ENCODE data around the gene FOXC1. TPM values are rescaled to one million over a fixed set of nuclear protein-coding genes. Genes with fewer than 3 reads are reported as not detected.

FOXC1 gene
- polyA plus RNA-seq, 1 donor from 2014 or later: 0.09 TPM

- H3K9me2 ChIP-seq (ENCODE audit: insufficient read depth, low read length): no peaks in the 10 kb centered on the region
- no peaks in the 10 kb centered on the region for H3K79me2 ChIP-seq (replicated peaks; ENCODE audit: insufficient read depth, low read length)
- no peak overlapping the region for H2AFZ ChIP-seq (ENCODE audit: low read depth, low read length)
- H3K27me3 ChIP-seq (ENCODE audit: insufficient read depth, low read depth, low read length): peaks cover 93% of the 10 kb centered on the region
- TF ChIP-seq RAD21 (conservative IDR thresholded peaks at IDR 0.05): no peak
- peak; percentile 85 for TF ChIP-seq EZH2 (IDR thresholded peaks at IDR 0.05; ENCODE audit: borderline replicate concordance, insufficient read depth, low read length, poor library complexity, severe bottlenecking)
- no peak for TF ChIP-seq POLR2AphosphoS5 (IDR thresholded peaks at IDR 0.05)
- TF ChIP-seq SMC3 (conservative IDR thresholded peaks at IDR 0.05; ENCODE audit: poor library complexity): no peak
- no peak for TF ChIP-seq EP300 (conservative IDR thresholded peaks at IDR 0.05; ENCODE audit: poor library complexity, severe bottlenecking)
- no peak for TF ChIP-seq REST (IDR thresholded peaks at IDR 0.05; ENCODE audit: borderline replicate concordance)
- TF ChIP-seq CTCF (IDR thresholded peaks at IDR 0.05; ENCODE audit: poor library complexity, severe bottlenecking): no peak
- H3K9ac ChIP-seq (ENCODE audit: low read length): no peak overlapping the region
- no peaks in the 10 kb centered on the region for H3F3A ChIP-seq (ENCODE audit: insufficient read depth, low read length, poor library complexity, severe bottlenecking)
- no peaks in the 10 kb centered on the region for H3K36me3 ChIP-seq (ENCODE audit: insufficient read depth, low read length)
- no peak overlapping the region for H3K27ac ChIP-seq (ENCODE audit: low read length)
- H3K4me2 ChIP-seq (ENCODE audit: low read length): no peak overlapping the region
- H3K9me3 ChIP-seq (ENCODE audit: low read length): no peaks in the 10 kb centered on the region
- no peak overlapping the region for H3K4me3 ChIP-seq (ENCODE audit: low read length)
- no peaks in the 10 kb centered on the region for H4K20me1 ChIP-seq (ENCODE audit: insufficient read depth)
These were observed 4.2 kb downstream of the FOXC1 start for GRCh38 chr6:1613688-1614447.

- Histone ChIP-seq H3K79me2 (replicated peaks; ENCODE audit: insufficient read depth, low read length) (no peaks in the 10 kb centered on the region), H3K9me2 (ENCODE audit: insufficient read depth, low read length) (no peaks in the 10 kb centered on the region), H4K20me1 (ENCODE audit: insufficient read depth) (no peaks in the 10 kb centered on the region), H3K27me3 (ENCODE audit: insufficient read depth, low read depth, low read length) (peaks cover 94% of the 10 kb centered on the region), H3K4me3 (ENCODE audit: low read length) (no peak overlapping the region), H3K9ac (ENCODE audit: low read length) (no peak overlapping the region), H3K4me2 (ENCODE audit: low read length) (no peak overlapping the region), H3F3A (ENCODE audit: insufficient read depth, low read length, poor library complexity, severe bottlenecking) (no peaks in the 10 kb centered on the region), H3K36me3 (ENCODE audit: insufficient read depth, low read length) (no peaks in the 10 kb centered on the region), H3K9me3 (ENCODE audit: low read length) (no peaks in the 10 kb centered on the region), H3K27ac (ENCODE audit: low read length) (no peak overlapping the region), H2AFZ (ENCODE audit: low read depth, low read length) (no peak overlapping the region)
- TF ChIP-seq EZH2 (IDR thresholded peaks at IDR 0.05; ENCODE audit: borderline replicate concordance, insufficient read depth, low read length, poor library complexity, severe bottlenecking) (peak; percentile 81), REST (IDR thresholded peaks at IDR 0.05; ENCODE audit: borderline replicate concordance) (no peak)
These were observed 4.9 kb downstream of the FOXC1 start for GRCh38 chr6:1614448-1615150.

Data from neural cell (in vitro differentiated cells).